ENCODE results near the gene PPM1E. TPM values are rescaled to one million over a fixed set of nuclear protein-coding genes. Genes with fewer than 3 reads are reported as not detected.

PPM1E gene
- under 1 TPM in 2 of 4 donors, not detected in 2; 0.18 to 0.24 TPM for total RNA-seq
- under 1 TPM in 2 of 3 donors, not detected in 1; 0.01 to 0.03 TPM for polyA plus RNA-seq
- long read RNA-seq, donor 1, result 0 reads
- long read RNA-seq, donor 2, result 0 reads

DNA sequence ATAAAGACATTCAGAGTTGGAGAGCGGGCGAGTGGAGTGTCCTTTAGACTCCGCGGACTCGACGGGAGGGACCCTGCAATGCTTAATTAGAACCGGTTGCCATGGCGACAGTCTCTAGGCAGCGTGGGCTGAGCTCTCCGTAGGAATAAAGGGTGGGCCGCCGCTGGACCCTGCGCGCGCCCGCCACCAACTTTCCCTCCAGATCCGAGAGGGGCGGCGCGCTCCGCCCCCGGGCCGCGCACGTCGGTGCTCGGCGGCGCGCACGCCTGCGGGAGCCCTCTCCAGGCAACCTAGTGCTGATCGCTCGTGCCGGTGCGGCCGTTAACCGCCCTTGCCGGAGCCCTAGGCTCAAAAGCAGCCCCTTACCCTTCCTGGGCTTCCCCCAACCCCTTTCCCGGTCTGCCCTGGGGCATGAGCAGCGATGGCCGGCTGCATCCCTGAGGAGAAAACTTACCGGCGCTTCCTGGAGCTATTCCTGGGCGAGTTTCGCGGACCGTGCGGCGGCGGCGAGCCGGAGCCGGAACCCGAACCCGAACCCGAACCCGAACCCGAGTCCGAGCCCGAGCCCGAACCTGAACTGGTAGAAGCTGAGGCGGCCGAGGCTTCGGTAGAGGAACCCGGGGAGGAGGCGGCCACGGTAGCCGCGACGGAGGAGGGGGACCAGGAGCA lies at the start of gene PPM1E:
Gene PPM1E, plus strand, starts transcription at position 278 of the 669 bp plus-strand sequence.
- Histone ChIP-seq H3K36me3 (ENCODE audit: insufficient read depth in 1 of 2, low read depth in 1 of 2) (no peaks in the 10 kb centered on the region), H3K27me3 (ENCODE audit: insufficient read depth in 3 of 3, low read length in 2 of 3) (peaks cover 6 to 75% (median 19%) of the 10 kb centered on the region in 3 donors), H3K4me3 (peak within 1 kb of the TSS; percentile 62), H3K27ac (no peak within 1 kb of the TSS), H3K4me1 (no peaks in the 10 kb centered on the region), H3K9me3 (no peaks in the 10 kb centered on the region)
- TF ChIP-seq CTCF (IDR thresholded peaks at IDR 0.05), result no peak
- DNase-seq (peak; percentile 32 to 55), ATAC-seq (peak in 1 of 4 donors; percentile 40)
- intact Hi-C loops (cut with DNase I), result no loop called here
- WGBS, 3 donors, result 1% methylated on average over 64 to 71 of the region's 71 CpGs

GRCh38 chr17:58706351-58707140 lies 49.1 kb upstream of the PPM1E start:
- ATAC-seq (no peak), DNase-seq (no peak)
- WGBS, 3 donors, result 64 to 76% (median 68%) methylated on average over 3 of the region's 3 CpGs
- no peaks in the 10 kb centered on the region for H3K9me3 ChIP-seq
- H3K4me3 ChIP-seq, result no peak overlapping the region
- peaks cover 0 to 52% of the 10 kb centered on the region in 2 donors for H3K36me3 ChIP-seq (ENCODE audit: insufficient read depth in 1 of 2, low read depth in 1 of 2)
- no peaks in the 10 kb centered on the region for H3K4me1 ChIP-seq
- H3K27me3 ChIP-seq (ENCODE audit: insufficient read depth in 3 of 3, low read length in 2 of 3), result no peaks in the 10 kb centered on the region
- intact Hi-C loops (cut with DNase I), result no loop called here
- no peak overlapping the region for H3K27ac ChIP-seq
- TF ChIP-seq CTCF (IDR thresholded peaks at IDR 0.05), result no peak

DNA sequence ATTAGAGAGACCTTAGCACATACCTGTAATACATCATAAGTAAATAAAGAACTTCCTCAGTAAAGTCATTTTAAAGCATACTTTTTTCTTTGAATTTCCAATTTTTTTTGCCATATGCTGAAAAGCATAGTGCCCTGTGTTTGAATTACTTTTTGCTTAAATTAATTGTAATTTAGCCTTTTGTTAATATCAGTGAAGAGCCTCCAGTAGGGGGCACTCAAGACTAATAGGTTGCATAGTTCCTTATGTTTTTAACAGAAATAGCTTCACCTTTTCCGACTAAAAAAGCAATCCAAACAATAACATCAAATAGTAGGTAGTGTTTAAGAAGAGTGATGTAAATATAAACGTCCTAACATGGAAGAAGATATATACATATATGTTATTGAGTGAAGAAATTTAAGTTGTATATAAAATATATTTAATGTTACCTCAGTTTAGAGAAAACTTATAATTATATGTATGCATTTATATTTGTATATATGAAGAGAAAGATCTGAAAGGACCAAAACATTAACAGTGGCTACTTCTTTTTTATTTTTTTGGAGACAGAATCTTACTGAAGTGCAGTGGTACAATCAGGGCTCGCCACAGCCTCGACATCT lies 44.6 kb upstream of the PPM1E start:
- peak; percentile 62 for TF ChIP-seq CTCF (IDR thresholded peaks at IDR 0.05)
- 54 to 55% (median 54%) methylated on average over 4 of the region's 4 CpGs for WGBS, 3 donors
- no peaks in the 10 kb centered on the region for H3K4me1 ChIP-seq
- ATAC-seq (no peak), DNase-seq (no peak)
- H3K36me3 ChIP-seq (ENCODE audit: insufficient read depth in 1 of 2, low read depth in 1 of 2), result peaks cover 0 to 36% of the 10 kb centered on the region in 2 donors
- intact Hi-C loops (cut with DNase I), result loop anchor here (5.0 to 10.0 kb wide), 2 partner anchors 294 to 296 kb away; no protein-coding TSS in a partner anchor
- H3K9me3 ChIP-seq, result no peaks in the 10 kb centered on the region
- no peak overlapping the region for H3K4me3 ChIP-seq
- no peak overlapping the region for H3K27ac ChIP-seq
- H3K27me3 ChIP-seq (ENCODE audit: insufficient read depth in 3 of 3, low read length in 2 of 3), result no peaks in the 10 kb centered on the region

DNA sequence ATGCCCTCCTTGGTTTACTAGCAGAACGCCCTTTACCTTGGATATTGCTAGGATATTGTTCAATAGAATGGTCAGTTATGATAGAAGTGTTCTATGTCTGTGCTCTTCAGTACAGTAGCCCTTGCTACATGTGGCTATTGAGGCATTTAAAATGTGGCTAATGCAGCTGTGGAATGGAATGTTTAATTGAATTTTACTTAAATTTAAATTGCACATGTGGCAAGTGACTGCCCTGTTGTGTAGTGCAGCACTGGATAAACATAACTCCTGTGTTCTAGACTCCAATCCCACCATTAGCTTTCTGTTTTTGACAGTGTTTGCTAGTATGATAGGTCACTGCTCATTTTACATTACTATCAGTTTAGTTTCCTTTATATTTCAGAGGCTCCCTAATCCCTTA lies 33.4 kb upstream of the PPM1E start:
- H3K9me3 ChIP-seq, result no peaks in the 10 kb centered on the region
- peaks cover 4 to 24% of the 10 kb centered on the region in 2 donors for H3K36me3 ChIP-seq (ENCODE audit: insufficient read depth in 1 of 2, low read depth in 1 of 2)
- intact Hi-C loops (cut with DNase I), result no loop called here
- 90 to 100% (median 97%) methylated on average over 1 of the region's 1 CpG for WGBS, 3 donors
- TF ChIP-seq CTCF (IDR thresholded peaks at IDR 0.05), result no peak
- no peak for ATAC-seq
- H3K4me3 ChIP-seq, result no peak overlapping the region
- no peaks in the 10 kb centered on the region for H3K4me1 ChIP-seq
- no peaks in the 10 kb centered on the region for H3K27me3 ChIP-seq (ENCODE audit: insufficient read depth in 3 of 3, low read length in 2 of 3)
- no peak for DNase-seq
- no peak overlapping the region for H3K27ac ChIP-seq

Measured in psoas muscle (tissue), 8 donors.